GM23338 (cell line): Measurements from ENCODE around the gene AGPS. TPM values are rescaled to one million over a fixed set of nuclear protein-coding genes. Genes with fewer than 3 reads are reported as not detected.

Experiments used
- ATAC-seq: fragments of 200-7000 bp; cut with Tn5 transposase; 3 replicates; pipeline ENCODE4 v1.9.1; 2020
- DNase-seq: peaks from one replicate; pipeline ENCODE4 v3.0.0-alpha.2; 2015; ENCODE audit warnings: low spot score
- H2AFZ ChIP-seq: fragments of 200-600 bp; sonication (generic); 2 replicates; pipeline ENCODE4 v1.8.0; 2016; ENCODE audit warnings: antibody characterized with exemption, mild to moderate bottlenecking, moderate library complexity
- H3F3A ChIP-seq: fragments of 200-600 bp; sonication (generic); replicated peaks from 2 replicates; pipeline ENCODE4 v1.8.0; 2017; ENCODE audit warnings: antibody characterized with exemption, mixed run types, low read depth
- H3K27ac ChIP-seq: fragments of 200-600 bp; sonication (generic); 2 replicates; pipeline ENCODE4 v1.6.1; 2016; ENCODE audit warnings: low read depth
- H3K27me3 ChIP-seq: fragments of 200-600 bp; sonication (generic); 2 replicates; pipeline ENCODE4 v1.8.0; 2016; ENCODE audit warnings: mild to moderate bottlenecking, mixed run types, moderate library complexity; ENCODE audit not compliant: insufficient read depth
- H3K36me3 ChIP-seq: fragments of 200-600 bp; sonication (generic); 2 replicates; pipeline ENCODE4 v1.8.0; 2016; ENCODE audit warnings: mild to moderate bottlenecking; ENCODE audit not compliant: insufficient read depth
- H3K4me1 ChIP-seq: fragments of 200-600 bp; sonication (generic); 2 replicates; pipeline ENCODE4 v1.8.0; 2016; ENCODE audit warnings: mild to moderate bottlenecking, moderate library complexity; ENCODE audit not compliant: insufficient read depth
- H3K4me2 ChIP-seq: fragments of 200-600 bp; sonication (generic); 2 replicates; pipeline ENCODE4 v1.7.1; 2017; ENCODE audit warnings: mixed run types
- H3K4me3 ChIP-seq: fragments of 200-600 bp; sonication (generic); 2 replicates; pipeline ENCODE4 v1.6.1; 2016; ENCODE audit warnings: mixed run types
- H3K79me2 ChIP-seq: fragments of 200-600 bp; sonication (generic); replicated peaks from 2 replicates; pipeline ENCODE4 v1.8.0; 2017; ENCODE audit warnings: mild to moderate bottlenecking; ENCODE audit not compliant: insufficient read depth
- H3K9me2 ChIP-seq: fragments of 200-600 bp; sonication (generic); 2 replicates; pipeline ENCODE4 v1.8.0; 2017; ENCODE audit not compliant: insufficient read depth
- H4K20me1 ChIP-seq: fragments of 200-600 bp; sonication (generic); replicated peaks from 2 replicates; pipeline ENCODE4 v1.8.0; 2017; ENCODE audit warnings: mild to moderate bottlenecking; ENCODE audit not compliant: insufficient read depth
- H3K27ac Mint-ChIP-seq: 2 replicates; pipeline ENCODE4 v1.8.0; 2020; ENCODE audit warnings: inconsistent platforms, mild to moderate bottlenecking, moderate library complexity, mixed read lengths
- H3K27me3 Mint-ChIP-seq: 3 replicates; pipeline ENCODE4 v1.8.0; 2022; ENCODE audit warnings: low read depth, mild to moderate bottlenecking, moderate library complexity, mixed read lengths, inconsistent platforms; ENCODE audit not compliant: insufficient read depth, poor library complexity
- H3K36me3 Mint-ChIP-seq: 3 replicates; pipeline ENCODE4 v1.8.0; 2021; ENCODE audit warnings: low read depth, mild to moderate bottlenecking, inconsistent platforms, moderate library complexity, mixed read lengths
- H3K4me1 Mint-ChIP-seq: 3 replicates; pipeline ENCODE4 v1.8.0; 2020; ENCODE audit warnings: mild to moderate bottlenecking, inconsistent platforms, mixed read lengths
- H3K4me3 Mint-ChIP-seq: 3 replicates; pipeline ENCODE4 v1.8.0; 2021; ENCODE audit warnings: moderate library complexity, mild to moderate bottlenecking, inconsistent platforms, mixed read lengths
- H3K9me3 Mint-ChIP-seq: 3 replicates; pipeline ENCODE4 v1.8.0; 2020; ENCODE audit warnings: moderate library complexity, mild to moderate bottlenecking, inconsistent platforms, mixed read lengths
- CREB1 ChIP-seq: fragments of 250-450 bp; sonication (Bioruptor Pico); IDR thresholded peaks from 2 replicates; pipeline ENCODE4 v1.5.0; 2020; ENCODE audit warnings: low read depth, mild to moderate bottlenecking, moderate library complexity
- EZH2 ChIP-seq: fragments of 200-600 bp; sonication (generic); IDR thresholded peaks from one replicate; pipeline ENCODE4 v1.8.0; 2017; ENCODE audit warnings: antibody characterized with exemption, mild to moderate bottlenecking, low read depth; ENCODE audit not compliant: unreplicated experiment
- EZH2phosphoT487 ChIP-seq: fragments of 200-600 bp; sonication (generic); IDR thresholded peaks from one replicate; pipeline ENCODE4 v1.8.1; 2018; ENCODE audit warnings: antibody characterized with exemption; ENCODE audit not compliant: unreplicated experiment
- JUNB ChIP-seq: IDR thresholded peaks from one replicate; pipeline ENCODE4 v1.6.1; 2016; ENCODE audit warnings: antibody characterized with exemption; ENCODE audit not compliant: unreplicated experiment
- NANOG ChIP-seq: IDR thresholded peaks from 2 replicates; pipeline ENCODE4 v1.6.1; 2016; ENCODE audit warnings: antibody characterized with exemption, borderline replicate concordance
- REST ChIP-seq: IDR thresholded peaks from one replicate; pipeline ENCODE4 v1.6.1; 2018; ENCODE audit warnings: antibody characterized with exemption; ENCODE audit not compliant: unreplicated experiment
- ZNF114 ChIP-seq: fragments of 250-450 bp; sonication (Bioruptor Pico); IDR thresholded peaks from 2 replicates; pipeline ENCODE4 v1.5.0; 2020; ENCODE audit warnings: mild to moderate bottlenecking, moderate library complexity
- ZNF331 ChIP-seq: fragments of 250-450 bp; sonication (Bioruptor Pico); IDR thresholded peaks from 2 replicates; pipeline ENCODE4 v1.5.0; 2020; ENCODE audit warnings: low read depth, mild to moderate bottlenecking, moderate library complexity
- ZNF462 ChIP-seq: fragments of 250-450 bp; sonication (Bioruptor Pico); IDR thresholded peaks from 2 replicates; pipeline ENCODE4 v1.5.0; 2020; ENCODE audit warnings: mild to moderate bottlenecking, moderate library complexity
- polyA plus RNA-seq: library from polyadenylated mRNA; unstranded; fragments of >200 nt; fragmentation: Nextera tagmentation; extraction: Ambion mirVana; gene quantifications from 2 replicates; pipeline ENCODE4 v1.2.1, GENCODE V29; 2016
- total RNA-seq: library from RNA; depleted of rRNA; stranded (reverse); fragments of >200 nt; shearing (Covaris generic); gene quantifications from 2 replicates; pipeline ENCODE4 v1.2.3, GENCODE V29; 2014

Gene AGPS
- total and polyA plus RNA-seq, 2 experiments from 2014 or later, result 14.6 to 73.2 TPM

GRCh38 chr2:177476897-177477296 is 84.3 kb downstream of the AGPS start:
- Mint-ChIP-seq H3K36me3 (peaks cover 34% of the 10 kb centered on the region), H3K27ac (no peak overlapping the region), H3K4me3 (no peak overlapping the region), H3K9me3 (peaks cover 10% of the 10 kb centered on the region; the same call in 2 of the 3 replicates), H3K27me3 (no peaks in the 10 kb centered on the region), H3K4me1 (peaks cover 4% of the 10 kb centered on the region; the same call in 1 of the 3 replicates)
- Histone ChIP-seq H3K4me2 (no peak overlapping the region), H3K4me3 (no peak overlapping the region), H4K20me1 (no peaks in the 10 kb centered on the region), H3K27me3 (no peaks in the 10 kb centered on the region), H2AFZ (no peak overlapping the region), H3K27ac (no peak overlapping the region), H3K4me1 (no peaks in the 10 kb centered on the region), H3K9me2 (no peaks in the 10 kb centered on the region), H3K36me3 (no peaks in the 10 kb centered on the region), H3F3A (no peaks in the 10 kb centered on the region), H3K79me2 (no peaks in the 10 kb centered on the region)
- no peak for TF ChIP-seq ZNF114 (CRISPR knock-in tag)
- no peak for TF ChIP-seq NANOG
- no peak for TF ChIP-seq ZNF462 (CRISPR knock-in tag)
- TF ChIP-seq EZH2, result no peak
- TF ChIP-seq JUNB, result no peak
- no peak for TF ChIP-seq REST
- no peak for TF ChIP-seq EZH2phosphoT487
- no peak for TF ChIP-seq ZNF331 (CRISPR knock-in tag)
- TF ChIP-seq CREB1 (CRISPR knock-in tag), result no peak
- ATAC-seq (no peak), DNase-seq (no peak)
